Activated T-helper 9 cell treated with anti-CD3 and anti-CD28 coated beads, Interleukin-2, amount 50 U/mL, for 16 hours (primary cell): ENCODE measurements around the gene KIF20B.

Experiments used
- DNase-seq: peaks from one replicate; pipeline ENCODE4 v3.0.0-alpha.2; 2020; ENCODE audit warnings: low read depth

Gene KIF20B

GRCh38 chr10:89701242-89702120, at the start of gene KIF20B:
KIF20B (plus strand) TSS chr10:89701590; CDS start chr10:89705295, 3,705 bp downstream.
- DNase-seq = peak; percentile 94

- no peak for DNase-seq
Observed at GRCh38 chr10:89651916-89652573, 49.3 kb upstream of the KIF20B start.

- DNase-seq = no peak
Observed at GRCh38 chr10:89652806-89653370, 48.5 kb upstream of the KIF20B start.

- DNase-seq = no peak
Observed at GRCh38 chr10:89653410-89653869, 48.0 kb upstream of the KIF20B start.

GRCh38 chr10:89655722-89656121, 45.7 kb upstream of the KIF20B start:
- DNase-seq = no peak

GRCh38 chr10:89657302-89657701, 44.1 kb upstream of the KIF20B start:
- DNase-seq = no peak

- DNase-seq = no peak
Observed at GRCh38 chr10:89659143-89660131, 42.0 kb upstream of the KIF20B start.

- DNase-seq = no peak
Observed at GRCh38 chr10:89662596-89662995, 38.8 kb upstream of the KIF20B start.

- DNase-seq = no peak
Observed at GRCh38 chr10:89663144-89663543, 38.2 kb upstream of the KIF20B start.

GRCh38 chr10:89664203-89664602, 37.2 kb upstream of the KIF20B start:
- no peak for DNase-seq

GRCh38 chr10:89665302-89665701, 36.1 kb upstream of the KIF20B start:
- no peak for DNase-seq

- DNase-seq = no peak
Observed at GRCh38 chr10:89666138-89666537, 35.3 kb upstream of the KIF20B start.

GRCh38 chr10:89668386-89669071, 32.9 kb upstream of the KIF20B start:
- no peak for DNase-seq

GRCh38 chr10:89669985-89670384, 31.4 kb upstream of the KIF20B start:
- DNase-seq = no peak

GRCh38 chr10:89670926-89671325, 30.5 kb upstream of the KIF20B start:
- no peak for DNase-seq

- no peak for DNase-seq
Observed at GRCh38 chr10:89677341-89677740, 24.0 kb upstream of the KIF20B start.

GRCh38 chr10:89679986-89680385, 21.4 kb upstream of the KIF20B start:
- no peak for DNase-seq

- DNase-seq = no peak
Observed at GRCh38 chr10:89683883-89684282, 17.5 kb upstream of the KIF20B start.

GRCh38 chr10:89684604-89685003, 16.8 kb upstream of the KIF20B start:
- no peak for DNase-seq

GRCh38 chr10:89685936-89686335, 15.5 kb upstream of the KIF20B start:
- DNase-seq = no peak

- no peak for DNase-seq
Observed at GRCh38 chr10:89690027-89690426, 11.4 kb upstream of the KIF20B start.
